Dermis blood vessel endothelial cell (primary cell): ENCODE measurements around the gene TM4SF18. TPM values are rescaled to one million over a fixed set of nuclear protein-coding genes. Genes with fewer than 3 reads are reported as not detected.

Source experiments
- DNase-seq: peaks from one replicate; pipeline ENCODE4 v3.0.0; 2010
- total RNA-seq: library from RNA; depleted of rRNA; stranded (reverse); fragments of >200 nt; gene quantifications from 2 replicates; pipeline ENCODE4 v1.2.3, GENCODE V29; 2014

TM4SF18 gene
- total RNA-seq, 1 donor from 2014 or later: 363 TPM

GRCh38 chr3:149330609-149331331 lies 2.7 kb downstream of the TM4SF18 start:
- no peak for DNase-seq

DNA sequence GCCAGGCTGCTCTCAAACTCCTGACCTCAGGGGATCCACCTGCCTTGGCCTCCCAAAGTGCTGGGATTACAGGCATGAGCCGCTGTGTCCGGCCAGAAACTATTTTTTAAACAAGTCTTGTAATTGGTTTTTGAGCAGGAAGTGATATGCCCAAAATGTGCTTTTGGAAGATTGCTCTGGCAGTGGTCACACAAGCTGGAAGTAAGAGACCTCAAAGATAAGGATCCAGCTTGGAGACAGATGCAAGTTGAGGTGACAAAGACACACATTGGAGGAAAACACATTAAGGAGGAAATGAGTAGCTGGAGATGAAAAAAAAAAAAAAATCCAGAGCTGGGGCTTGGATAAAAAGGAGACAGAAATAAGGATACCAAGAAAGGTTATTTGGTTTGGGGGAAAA lies 6.3 kb downstream of the TM4SF18 start:
- no peak for DNase-seq

- DNase-seq: no peak
These were observed 7.9 kb downstream of the TM4SF18 start for GRCh38 chr3:149325581-149325980.

- no peak for DNase-seq
These were observed 9.1 kb downstream of the TM4SF18 start for GRCh38 chr3:149324332-149324731.

GRCh38 chr3:149321640-149322039 lies 11.8 kb downstream of the TM4SF18 start:
- DNase-seq: no peak

GRCh38 chr3:149321136-149321535 lies 12.3 kb downstream of the TM4SF18 start:
- no peak for DNase-seq

DNA sequence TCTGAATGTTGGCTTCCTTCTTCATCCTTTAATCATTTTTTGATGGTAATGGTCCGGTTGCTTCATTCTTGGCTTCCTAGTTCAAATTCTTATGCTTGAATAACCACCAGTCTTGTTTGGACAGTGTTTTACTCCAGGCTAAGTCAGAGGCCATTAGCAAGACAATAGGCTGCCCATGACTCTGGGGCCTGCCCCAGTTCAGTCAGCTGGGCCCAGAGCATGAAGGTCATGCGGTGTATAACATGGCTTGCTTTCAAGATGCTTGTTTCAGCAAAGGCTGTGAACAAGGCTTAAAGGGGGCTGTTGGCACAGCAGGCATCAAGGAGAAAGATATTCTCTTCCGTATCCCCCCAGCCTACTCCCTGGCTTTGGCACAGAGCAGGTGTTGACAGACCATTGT lies 13.7 kb downstream of the TM4SF18 start:
- DNase-seq: no peak

GRCh38 chr3:149317072-149317471 lies 16.4 kb downstream of the TM4SF18 start:
- no peak for DNase-seq

- no peak for DNase-seq
These were observed 17.0 kb downstream of the TM4SF18 start for GRCh38 chr3:149316437-149316836.

DNA sequence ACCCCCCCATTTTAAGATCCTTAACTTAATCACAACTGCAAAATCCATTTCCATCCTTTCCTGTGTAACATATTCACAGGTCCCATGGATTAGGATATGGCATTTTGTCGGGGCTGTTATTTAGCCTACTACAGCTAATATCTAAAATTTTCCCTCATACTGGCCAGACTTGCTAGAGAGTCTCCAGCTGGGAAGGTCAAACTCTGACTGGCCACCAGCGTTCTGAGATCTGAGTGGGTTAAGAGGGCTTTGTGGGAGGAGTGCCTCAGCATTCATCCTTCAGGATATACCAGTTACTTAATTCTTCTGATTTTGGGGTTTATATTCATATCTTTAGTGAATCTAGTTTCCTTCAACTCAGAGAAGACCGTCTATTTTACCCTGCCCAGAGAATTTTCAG lies 17.7 kb downstream of the TM4SF18 start:
- no peak for DNase-seq

DNA sequence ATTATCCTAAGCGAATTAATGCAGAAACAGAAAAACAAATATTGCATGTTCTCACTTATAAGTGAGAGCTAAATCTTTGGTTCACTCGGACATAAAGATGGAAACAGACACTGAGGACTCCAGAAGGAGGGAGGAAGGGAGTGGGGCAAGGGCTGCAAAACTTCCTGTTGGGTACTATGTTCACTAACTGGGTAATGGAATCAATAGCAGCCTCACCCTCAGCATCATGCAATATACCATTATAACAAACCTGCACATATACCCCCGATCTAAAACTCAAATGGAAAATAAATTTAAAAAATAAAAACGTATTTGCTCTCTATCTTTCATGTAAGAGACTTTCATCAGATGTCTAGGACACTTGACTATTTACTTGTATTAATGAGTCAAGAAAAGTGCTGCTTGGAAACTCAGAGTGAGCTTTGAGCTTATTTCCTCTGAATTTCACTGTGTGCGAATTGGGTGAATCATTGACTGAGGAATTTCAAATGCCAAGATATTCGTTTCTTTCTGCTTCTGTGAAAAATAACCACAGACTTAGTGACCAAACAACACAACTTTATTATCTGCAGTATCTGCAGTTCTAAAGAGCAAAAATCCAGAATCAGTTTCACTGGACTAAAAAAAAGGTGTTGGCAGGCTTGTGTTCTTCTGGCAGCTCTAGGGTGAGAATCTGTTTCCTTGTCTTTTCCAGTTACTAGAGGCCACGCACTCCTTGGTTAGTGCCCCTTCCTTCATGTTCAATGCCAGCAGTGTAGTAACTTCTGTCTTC lies 18.4 kb downstream of the TM4SF18 start:
- DNase-seq: peak; percentile 55

DNA sequence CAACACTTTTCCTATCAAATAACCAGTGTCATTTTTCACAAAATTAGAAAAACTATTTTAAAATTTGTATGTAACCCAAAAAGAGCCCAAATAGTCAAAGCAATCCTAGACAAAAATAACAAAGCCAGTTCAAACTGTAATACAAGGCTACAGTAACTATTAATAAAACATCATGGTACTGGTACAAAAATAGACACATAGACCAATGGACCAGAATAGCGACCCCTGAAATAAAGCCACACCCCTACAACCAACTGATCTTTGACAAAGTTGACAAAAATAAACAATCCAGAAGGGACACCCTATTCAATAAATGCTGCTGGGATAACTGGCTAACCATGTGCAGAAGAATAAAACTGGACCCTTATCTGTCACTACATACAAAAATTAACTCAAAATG lies 19.9 kb downstream of the TM4SF18 start:
- no peak for DNase-seq

DNA sequence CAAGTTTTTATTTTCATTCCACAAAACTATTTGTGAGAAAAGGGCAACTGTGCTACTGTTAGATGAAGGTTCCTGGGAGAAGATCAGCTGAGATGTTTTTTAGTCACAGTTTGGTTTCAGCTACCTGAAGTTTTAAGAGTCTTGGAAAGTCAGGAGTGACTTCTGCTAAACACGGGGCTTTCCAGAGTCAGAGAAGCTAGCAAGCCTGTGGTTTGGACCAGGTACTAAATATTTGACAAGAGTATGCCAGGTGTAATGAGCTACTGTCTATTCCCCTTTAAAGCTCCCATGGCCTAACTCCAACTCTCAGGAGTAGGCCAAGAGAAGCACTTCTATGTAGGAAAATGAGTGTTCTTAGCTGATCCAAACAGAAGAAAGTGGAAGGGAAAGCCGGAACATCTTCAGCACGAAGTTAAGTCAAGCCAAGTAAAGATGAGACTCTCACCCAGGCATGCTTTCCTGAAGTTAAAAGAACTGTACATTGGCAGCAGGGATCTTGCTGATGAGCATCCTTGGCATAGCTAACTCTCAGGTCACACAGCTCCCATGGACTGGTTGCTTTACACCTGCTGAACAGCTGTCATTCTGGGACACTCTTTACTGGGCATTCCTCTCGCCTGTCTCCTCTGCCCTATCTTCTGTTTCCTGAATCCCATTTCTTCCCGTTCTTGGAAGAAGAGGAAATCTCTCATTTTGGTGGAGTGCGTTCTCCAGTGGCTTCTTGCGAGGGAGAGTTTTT lies 22.5 kb downstream of the TM4SF18 start:
- DNase-seq: no peak

GRCh38 chr3:149307435-149307783 lies 26.0 kb downstream of the TM4SF18 start:
- no peak for DNase-seq

DNA sequence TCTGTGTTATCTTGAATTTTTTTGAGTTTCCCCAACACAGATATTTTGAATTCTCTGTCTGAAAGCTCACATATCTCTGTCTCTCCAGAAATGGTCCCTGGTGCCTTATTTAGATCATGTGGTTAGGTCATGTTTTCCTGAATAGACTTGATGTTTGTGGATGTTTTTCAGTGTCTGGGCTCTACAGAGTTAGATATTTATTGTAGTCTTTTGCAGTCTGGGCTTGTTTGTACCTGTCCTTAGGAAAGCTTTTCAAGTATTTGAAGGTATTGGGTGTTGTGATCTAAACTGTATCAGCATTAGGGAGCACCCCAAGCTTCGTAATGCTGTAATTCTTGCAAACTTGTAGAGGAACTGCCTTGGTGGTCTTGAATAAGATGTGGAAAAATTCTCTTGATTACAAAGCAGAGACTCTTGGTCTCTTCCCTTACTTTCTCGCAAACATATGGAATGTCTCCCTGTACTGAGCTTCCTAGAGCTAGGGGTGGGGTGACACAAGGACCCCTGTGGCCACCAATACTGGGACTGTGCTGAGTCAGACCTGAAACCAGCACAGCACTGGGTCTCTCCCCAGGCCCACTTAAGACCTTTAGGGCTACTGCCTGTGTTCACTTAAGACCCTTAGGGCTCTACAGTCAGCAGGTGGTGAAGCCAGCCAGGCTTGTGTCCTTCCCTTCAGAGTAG lies 26.5 kb downstream of the TM4SF18 start:
- no peak for DNase-seq

- no peak for DNase-seq
These were observed 28.1 kb downstream of the TM4SF18 start for GRCh38 chr3:149305376-149305775.

GRCh38 chr3:149299938-149300801 lies 33.3 kb downstream of the TM4SF18 start:
- DNase-seq: peak; percentile 77

DNA sequence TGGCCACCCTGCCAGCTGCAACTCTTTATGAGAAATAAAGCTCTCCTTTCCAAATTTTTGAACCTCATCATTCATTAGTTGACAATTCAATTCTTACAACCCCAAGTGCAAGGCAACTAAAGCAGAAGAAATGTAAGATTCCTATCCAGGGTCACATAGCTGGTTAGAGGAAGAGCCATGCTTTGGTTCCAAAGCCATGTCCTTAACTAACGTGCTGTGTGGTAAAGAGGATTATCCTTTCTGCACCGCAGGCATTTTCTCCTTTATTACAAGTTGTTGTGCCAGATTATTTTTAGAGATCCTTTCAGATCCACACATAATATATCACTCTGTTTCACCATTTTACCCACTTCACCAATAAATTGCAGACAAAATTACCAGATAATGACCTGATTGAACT lies 36.5 kb downstream of the TM4SF18 start:
- DNase-seq: no peak

GRCh38 chr3:149292666-149293065 lies 40.8 kb downstream of the TM4SF18 start:
- DNase-seq: no peak

DNA sequence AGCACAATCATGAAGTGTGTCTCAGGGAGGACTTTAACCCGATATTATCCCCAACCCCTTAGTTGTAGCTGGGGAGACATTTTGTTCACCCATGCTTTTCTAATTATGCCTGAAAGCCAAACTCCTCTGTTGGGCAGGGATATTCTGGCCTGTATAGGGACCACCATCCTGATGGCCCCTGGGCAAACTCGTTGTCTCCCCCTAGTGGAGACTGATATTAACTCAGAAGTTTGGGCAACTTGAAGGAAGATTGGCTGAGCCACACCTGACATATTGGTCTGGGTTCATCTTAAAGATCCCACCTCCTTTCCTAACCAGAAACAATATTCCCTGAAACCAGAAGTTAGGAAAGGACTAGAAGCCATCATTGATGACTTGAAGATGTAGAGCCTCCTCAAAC lies 42.3 kb downstream of the TM4SF18 start:
- DNase-seq: peak; percentile 50

GRCh38 chr3:149288655-149289054 lies 44.8 kb downstream of the TM4SF18 start:
- DNase-seq: no peak

DNA sequence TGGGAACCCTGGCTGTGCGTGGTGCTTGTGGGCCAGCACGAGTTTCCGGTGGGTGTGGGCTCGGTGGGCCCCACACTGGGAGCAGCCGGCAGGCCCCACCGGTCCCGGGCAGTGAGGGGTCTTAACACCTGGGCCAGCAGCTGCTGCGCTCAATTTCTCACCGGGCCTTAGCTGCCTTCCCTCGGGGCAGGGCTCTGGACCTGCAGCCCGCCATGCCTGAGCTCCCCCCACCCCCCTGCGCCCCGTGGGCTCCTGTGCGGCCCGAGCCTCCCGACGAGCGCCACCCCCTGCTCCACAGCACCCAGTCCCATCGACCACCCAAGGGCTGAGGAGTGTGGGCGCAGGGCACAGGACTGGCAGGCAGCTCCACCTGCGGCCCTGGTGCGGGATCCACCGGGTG lies 49.4 kb downstream of the TM4SF18 start:
- DNase-seq: no peak
